Kasumi-1 (cell line): Measurements from ENCODE around the gene SECISBP2.
"Not testable (repeated sequence)": the region's sequence is repeated elsewhere in the genome, so short reads cannot be mapped to it uniquely, and the experiment has no call there.

Experiments used
- DNase-seq, 2 experiments: peaks; one replicate each; lab custom pipeline; 2025; lab: John Stamatoyannopoulos, UW

Gene SECISBP2

GRCh38 chr9:89364666-89365531, 46.6 kb downstream of the SECISBP2 start:
- no peak for DNase-seq

GRCh38 chr9:89365532-89365912, 47.2 kb downstream of the SECISBP2 start:
- no peak for DNase-seq

- DNase-seq = no peak
These were observed 48.4 kb downstream of the SECISBP2 start for GRCh38 chr9:89366711-89367110.

GRCh38 chr9:89367281-89367680, 49.0 kb downstream of the SECISBP2 start:
- no peak for DNase-seq

GRCh38 chr9:89367726-89368437, 49.6 kb downstream of the SECISBP2 start:
- DNase-seq = no peak

- DNase-seq = no peak
These were observed 50.2 kb downstream of the SECISBP2 start for GRCh38 chr9:89368550-89368949.

GRCh38 chr9:89368978-89369377, 50.7 kb downstream of the SECISBP2 start:
- no peak for DNase-seq

GRCh38 chr9:89370593-89370992, 52.3 kb downstream of the SECISBP2 start:
- no peak for DNase-seq

GRCh38 chr9:89371791-89372190, 53.5 kb downstream of the SECISBP2 start:
- DNase-seq = not testable (repeated sequence)

GRCh38 chr9:89372230-89372816, 54.0 kb downstream of the SECISBP2 start:
- DNase-seq = no peak

GRCh38 chr9:89372979-89373378, 54.7 kb downstream of the SECISBP2 start:
- no peak for DNase-seq

GRCh38 chr9:89374176-89374575, 55.9 kb downstream of the SECISBP2 start:
- DNase-seq = peak; percentile 9 to 33

GRCh38 chr9:89375191-89375760, 57.0 kb downstream of the SECISBP2 start:
- peak; percentile 65 to 66 for DNase-seq

- no peak for DNase-seq
These were observed 58.0 kb downstream of the SECISBP2 start for GRCh38 chr9:89376286-89376685.

GRCh38 chr9:89376741-89377351, 58.5 kb downstream of the SECISBP2 start:
- DNase-seq = no peak

- DNase-seq = no peak
These were observed 59.1 kb downstream of the SECISBP2 start for GRCh38 chr9:89377411-89377810.

- no peak for DNase-seq
These were observed 60.2 kb downstream of the SECISBP2 start for GRCh38 chr9:89378541-89378940.

GRCh38 chr9:89379031-89379430, 60.7 kb downstream of the SECISBP2 start:
- DNase-seq = no peak

GRCh38 chr9:89379508-89380115, 61.3 kb downstream of the SECISBP2 start:
- no peak for DNase-seq

GRCh38 chr9:89380437-89381307, 62.4 kb downstream of the SECISBP2 start:
- DNase-seq = no peak

GRCh38 chr9:89381308-89381609, 63.0 kb downstream of the SECISBP2 start:
- DNase-seq = no peak
